Islet precursor cell (in vitro differentiated cells): Measurements from ENCODE around the gene SIK3.

Source experiments
- DNase-seq: peaks from one replicate; pipeline ENCODE4 v3.0.0-alpha.2; 2018

The SIK3 gene

GRCh38 chr11:116890607-116891006 is 207.6 kb downstream of the SIK3 start:
- no peak for DNase-seq

- no peak for DNase-seq
Measured at GRCh38 chr11:116890193-116890592, 208.0 kb downstream of the SIK3 start.

GRCh38 chr11:116888884-116889549 is 209.2 kb downstream of the SIK3 start:
- no peak for DNase-seq

- DNase-seq: no peak
Measured at GRCh38 chr11:116888024-116888423, 210.2 kb downstream of the SIK3 start.

GRCh38 chr11:116885951-116886655 is 212.1 kb downstream of the SIK3 start:
- DNase-seq: no peak

- no peak for DNase-seq
Measured at GRCh38 chr11:116882386-116882785, 215.8 kb downstream of the SIK3 start.

- no peak for DNase-seq
Measured at GRCh38 chr11:116881143-116881542, 217.1 kb downstream of the SIK3 start.

- DNase-seq: no peak
Measured at GRCh38 chr11:116879800-116880625, 218.2 kb downstream of the SIK3 start.

- DNase-seq: no peak
Measured at GRCh38 chr11:116876656-116877055, 221.6 kb downstream of the SIK3 start.

GRCh38 chr11:116875194-116875593 is 223.0 kb downstream of the SIK3 start:
- no peak for DNase-seq

GRCh38 chr11:116874251-116874650 is 224.0 kb downstream of the SIK3 start:
- DNase-seq: peak; percentile 64

- no peak for DNase-seq
Measured at GRCh38 chr11:116873381-116873780, 224.8 kb downstream of the SIK3 start.

- DNase-seq: no peak
Measured at GRCh38 chr11:116871248-116871647, 227.0 kb downstream of the SIK3 start.

GRCh38 chr11:116870054-116870453 is 228.2 kb downstream of the SIK3 start:
- DNase-seq: no peak

- no peak for DNase-seq
Measured at GRCh38 chr11:116869610-116870009, 228.6 kb downstream of the SIK3 start.

GRCh38 chr11:116868066-116868465 is 230.2 kb downstream of the SIK3 start:
- DNase-seq: no peak

GRCh38 chr11:116867619-116868018 is 230.6 kb downstream of the SIK3 start:
- peak; percentile 89 for DNase-seq

GRCh38 chr11:116866804-116867455 is 231.3 kb downstream of the SIK3 start:
- no peak for DNase-seq

GRCh38 chr11:116865696-116866095 is 232.5 kb downstream of the SIK3 start:
- DNase-seq: no peak

- DNase-seq: no peak
Measured at GRCh38 chr11:116864531-116864930, 233.7 kb downstream of the SIK3 start.

- no peak for DNase-seq
Measured at GRCh38 chr11:116862951-116863350, 235.3 kb downstream of the SIK3 start.

- DNase-seq: no peak
Measured at GRCh38 chr11:116862185-116862584, 236.0 kb downstream of the SIK3 start.

GRCh38 chr11:116861539-116861938 is 236.7 kb downstream of the SIK3 start:
- DNase-seq: no peak
